GM19468 (cell line): ENCODE results near the gene CAMK2N1.
"Not testable (repeated sequence)": the region's sequence is repeated elsewhere in the genome, so short reads cannot be mapped to it uniquely, and the experiment has no call there.

Source experiments
- ATAC-seq: cut with Tn5 transposase; IDR thresholded peaks from one replicate; pipeline ENCODE4 v1.9.1; 2021; ENCODE audit warnings: mild to moderate bottlenecking, moderate library complexity, moderate number of reproducible peaks; ENCODE audit not compliant: unreplicated experiment; ENCODE audit errors: extremely low read depth

The CAMK2N1 gene

GRCh38 chr1:20497506-20497905, 11.5 kb upstream of the CAMK2N1 start:
- ATAC-seq: no peak

GRCh38 chr1:20496725-20497383, 10.8 kb upstream of the CAMK2N1 start:
- not testable (repeated sequence) for ATAC-seq

GRCh38 chr1:20496241-20496661, 10.2 kb upstream of the CAMK2N1 start:
- ATAC-seq: no peak

- ATAC-seq: no peak
These were observed 9.7 kb upstream of the CAMK2N1 start for GRCh38 chr1:20495661-20496060.

GRCh38 chr1:20494609-20495311, 8.8 kb upstream of the CAMK2N1 start:
- ATAC-seq: no peak

GRCh38 chr1:20493839-20494608, 8.0 kb upstream of the CAMK2N1 start:
- no peak for ATAC-seq

GRCh38 chr1:20493309-20493708, 7.3 kb upstream of the CAMK2N1 start:
- ATAC-seq: no peak

- no peak for ATAC-seq
These were observed 6.7 kb upstream of the CAMK2N1 start for GRCh38 chr1:20492751-20493150.

GRCh38 chr1:20491866-20492265, 5.9 kb upstream of the CAMK2N1 start:
- ATAC-seq: no peak

GRCh38 chr1:20491178-20491577, 5.2 kb upstream of the CAMK2N1 start:
- ATAC-seq: no peak

GRCh38 chr1:20487236-20487590, 1.2 kb upstream of the CAMK2N1 start:
- no peak for ATAC-seq

- no peak for ATAC-seq
These were observed 636 bp upstream of the CAMK2N1 start for GRCh38 chr1:20486457-20487235.

GRCh38 chr1:20484519-20485462, 1.2 kb downstream of the CAMK2N1 start:
- ATAC-seq: no peak

GRCh38 chr1:20483833-20484518, 2.0 kb downstream of the CAMK2N1 start:
- ATAC-seq: no peak

- no peak for ATAC-seq
These were observed 2.7 kb downstream of the CAMK2N1 start for GRCh38 chr1:20483098-20483832.

- no peak for ATAC-seq
These were observed 4.1 kb downstream of the CAMK2N1 start for GRCh38 chr1:20481643-20482498.

- ATAC-seq: no peak
These were observed 4.9 kb downstream of the CAMK2N1 start for GRCh38 chr1:20480951-20481617.
